Fibroblast of lung (primary cell): ENCODE measurements around the gene RNF215. TPM values are rescaled to one million over a fixed set of nuclear protein-coding genes. Genes with fewer than 3 reads are reported as not detected.

Experiments used
- DNase-seq, 2 donors: peaks; one replicate each; pipeline versions ENCODE4 v3.0.0 to v3.0.0-alpha.2; 2010; ENCODE audit warnings: low read depth in 2 of 2
- H2AFZ ChIP-seq: 2 replicates; pipeline ENCODE4 v1.5.1; 2012; ENCODE audit warnings: low read length, control low read depth, inconsistent platforms
- H3K27ac ChIP-seq: 2 replicates; pipeline ENCODE4 v1.5.1; 2011; ENCODE audit warnings: low read length, control low read depth; ENCODE audit not compliant: insufficient read depth
- H3K27me3 ChIP-seq: 2 replicates; pipeline ENCODE4 v1.5.1; 2011; ENCODE audit warnings: mild to moderate bottlenecking, low read length; ENCODE audit not compliant: control insufficient read depth, insufficient read depth
- H3K36me3 ChIP-seq: 2 replicates; pipeline ENCODE4 v1.5.1; 2011; ENCODE audit warnings: low read length; ENCODE audit not compliant: control insufficient read depth, insufficient read depth
- H3K4me1 ChIP-seq: 2 replicates; pipeline ENCODE4 v1.5.1; 2011; ENCODE audit warnings: low read length; ENCODE audit not compliant: control insufficient read depth, insufficient read depth; ENCODE audit errors: extremely low read depth
- H3K4me2 ChIP-seq: 2 replicates; pipeline ENCODE4 v1.5.1; 2011; ENCODE audit warnings: low read length, control low read depth; ENCODE audit not compliant: insufficient read depth; ENCODE audit errors: extremely low read depth
- H3K4me3 ChIP-seq, 4 experiments: fragments of 200-600 bp in 1 of 4; sonication (generic) in 1 of 4; replicated peaks in 1 of 4; 2 replicates each; pipeline ENCODE4 v1.5.1; 2011 to 2016; ENCODE audit warnings: low read length in 4 of 4, low read depth in 3 of 4, mild to moderate bottlenecking in 3 of 4, control low read depth in 2 of 4, inconsistent platforms in 1 of 4, mixed read lengths in 1 of 4; ENCODE audit not compliant: insufficient read depth in 1 of 4; ENCODE audit errors: control extremely low read depth in 1 of 4
- H3K79me2 ChIP-seq: 2 replicates; pipeline ENCODE4 v1.5.1; 2012; ENCODE audit warnings: mild to moderate bottlenecking, low read length, inconsistent platforms; ENCODE audit not compliant: control insufficient read depth, insufficient read depth
- H3K9ac ChIP-seq: 2 replicates; pipeline ENCODE4 v1.5.1; 2011; ENCODE audit warnings: mild to moderate bottlenecking, low read length, control low read depth; ENCODE audit not compliant: insufficient read depth
- H3K9me3 ChIP-seq: 2 replicates; pipeline ENCODE4 v1.5.1; 2012; ENCODE audit warnings: low read depth, low read length; ENCODE audit not compliant: control insufficient read depth, insufficient read depth
- H4K20me1 ChIP-seq: 2 replicates; pipeline ENCODE4 v1.5.1; 2011; ENCODE audit warnings: low read length; ENCODE audit not compliant: control insufficient read depth, insufficient read depth; ENCODE audit errors: extremely low read depth
- CTCF ChIP-seq, 2 donors: IDR thresholded peaks in 1 of 2; conservative IDR thresholded peaks in 1 of 2; 1 replicate in 1 of 2; 2 replicates in 1 of 2; pipeline ENCODE4 v1.5.1; 2011 to 2012; ENCODE audit warnings: low read length in 2 of 2, control low read depth in 1 of 2, inconsistent platforms in 1 of 2, low read depth in 1 of 2, mild to moderate bottlenecking in 1 of 2
- EZH2 ChIP-seq: IDR thresholded peaks from 2 replicates; pipeline ENCODE4 v1.5.1; 2012; ENCODE audit warnings: low read length, control low read depth, mild to moderate bottlenecking; ENCODE audit errors: missing control alignments
- polyA plus RNA-seq, 2 donors: library from polyadenylated mRNA; depleted of rRNA in 1 of 2; stranded (reverse) in 1 of 2; unstranded in 1 of 2; fragments of >200 nt; gene quantifications; 2 replicates each; pipeline ENCODE4 v1.2.1, GENCODE V29; 2011 to 2012; ENCODE audit warnings: missing spikeins in 1 of 2
- total RNA-seq: library from RNA; depleted of rRNA; stranded (reverse); fragments of >200 nt; gene quantifications from 2 replicates; pipeline ENCODE4 v1.2.1, GENCODE V29; 2014

The RNF215 gene
- total and polyA plus RNA-seq, 2 donors (not counting 1 experiment from before 2014, with no cell fraction given): 5.3 to 30.2 TPM

- Histone ChIP-seq H3K9ac (no peak overlapping the region), H3K79me2 (no peaks in the 10 kb centered on the region), H2AFZ (no peak overlapping the region), H3K36me3 (peaks cover 43% of the 10 kb centered on the region), H3K27me3 (no peaks in the 10 kb centered on the region), H3K4me2 (no peak overlapping the region), H3K4me3 (no peak overlapping the region), H3K27ac (no peak overlapping the region), H3K4me1 (no peaks in the 10 kb centered on the region), H3K9me3 (no peaks in the 10 kb centered on the region), H4K20me1 (no peaks in the 10 kb centered on the region)
- TF ChIP-seq EZH2 (no peak), CTCF (conservative IDR thresholded peaks at IDR 0.05 in 1 of 2, IDR thresholded peaks at IDR 0.05 in 1 of 2; ENCODE audit: low read depth in 1 of 2, low read length in 2 of 2) (no peak)
- no peak for DNase-seq
Measured at GRCh38 chr22:30334646-30335045, 52.6 kb downstream of the RNF215 start.

GRCh38 chr22:30333707-30334087, 53.5 kb downstream of the RNF215 start:
- Histone ChIP-seq H3K27ac (no peak overlapping the region), H3K4me2 (no peak overlapping the region), H3K36me3 (peaks cover 38% of the 10 kb centered on the region), H3K27me3 (no peaks in the 10 kb centered on the region), H3K4me3 (no peak overlapping the region), H3K9me3 (no peaks in the 10 kb centered on the region), H4K20me1 (no peaks in the 10 kb centered on the region), H3K79me2 (no peaks in the 10 kb centered on the region), H2AFZ (no peak overlapping the region), H3K9ac (no peak overlapping the region), H3K4me1 (no peaks in the 10 kb centered on the region)
- no peak for DNase-seq
- TF ChIP-seq CTCF (conservative IDR thresholded peaks at IDR 0.05 in 1 of 2, IDR thresholded peaks at IDR 0.05 in 1 of 2; ENCODE audit: low read depth in 1 of 2, low read length in 2 of 2) (no peak), EZH2 (no peak)

- H3K27me3 ChIP-seq: no peaks in the 10 kb centered on the region
- no peak overlapping the region for H3K9ac ChIP-seq
- no peaks in the 10 kb centered on the region for H3K9me3 ChIP-seq
- H3K36me3 ChIP-seq: peaks cover 35% of the 10 kb centered on the region
- DNase-seq: no peak
- no peak overlapping the region for H3K4me3 ChIP-seq
- H3K79me2 ChIP-seq: no peaks in the 10 kb centered on the region
- H4K20me1 ChIP-seq: no peaks in the 10 kb centered on the region
- H3K27ac ChIP-seq: no peak overlapping the region
- H2AFZ ChIP-seq: no peak overlapping the region
- H3K4me2 ChIP-seq: no peak overlapping the region
- H3K4me1 ChIP-seq: no peaks in the 10 kb centered on the region
- TF ChIP-seq CTCF (conservative IDR thresholded peaks at IDR 0.05 in 1 of 2, IDR thresholded peaks at IDR 0.05 in 1 of 2; ENCODE audit: low read depth in 1 of 2, low read length in 2 of 2): no peak
- TF ChIP-seq EZH2: no peak
Measured at GRCh38 chr22:30332994-30333706, 54.1 kb downstream of the RNF215 start.
